Activated CD4-positive, alpha-beta T cell treated with anti-CD3 and anti-CD28 coated beads, Interleukin-2, amount 50 U/mL, for 16 hours (primary cell): ENCODE results near the gene ITIH4.

Source experiments
- DNase-seq: peaks from one replicate; pipeline ENCODE4 v3.0.0-alpha.2; 2020

ITIH4 gene

GRCh38 chr3:52847726-52848125, 17.3 kb upstream of the ITIH4 start:
- no peak for DNase-seq

GRCh38 chr3:52847241-52847640, 16.8 kb upstream of the ITIH4 start:
- DNase-seq: no peak

- DNase-seq: no peak
Measured at GRCh38 chr3:52846432-52846965, 16.0 kb upstream of the ITIH4 start.

- DNase-seq: peak; percentile 12
Measured at GRCh38 chr3:52845691-52846431, 15.4 kb upstream of the ITIH4 start.

GRCh38 chr3:52845157-52845556, 14.7 kb upstream of the ITIH4 start:
- no peak for DNase-seq

GRCh38 chr3:52844290-52844975, 14.0 kb upstream of the ITIH4 start:
- no peak for DNase-seq

GRCh38 chr3:52843881-52844280, 13.4 kb upstream of the ITIH4 start:
- DNase-seq: no peak

- no peak for DNase-seq
Measured at GRCh38 chr3:52843108-52843865, 12.8 kb upstream of the ITIH4 start.

- DNase-seq: no peak
Measured at GRCh38 chr3:52842424-52842823, 12.0 kb upstream of the ITIH4 start.

GRCh38 chr3:52841981-52842340, 11.5 kb upstream of the ITIH4 start:
- no peak for DNase-seq

- no peak for DNase-seq
Measured at GRCh38 chr3:52841211-52841980, 10.9 kb upstream of the ITIH4 start.

- DNase-seq: no peak
Measured at GRCh38 chr3:52839892-52840545, 9.5 kb upstream of the ITIH4 start.

- DNase-seq: no peak
Measured at GRCh38 chr3:52839268-52839575, 8.8 kb upstream of the ITIH4 start.

- peak; percentile 43 for DNase-seq
Measured at GRCh38 chr3:52838561-52839267, 8.2 kb upstream of the ITIH4 start.

- no peak for DNase-seq
Measured at GRCh38 chr3:52836986-52837385, 6.5 kb upstream of the ITIH4 start.

- DNase-seq: no peak
Measured at GRCh38 chr3:52836471-52836845, 6.0 kb upstream of the ITIH4 start.

- no peak for DNase-seq
Measured at GRCh38 chr3:52835766-52836470, 5.4 kb upstream of the ITIH4 start.

- DNase-seq: no peak
Measured at GRCh38 chr3:52834871-52835501, 4.5 kb upstream of the ITIH4 start, which contains the start of gene MUSTN1. Gene MUSTN1 (minus strand): TSS chr3:52835019. CDS start chr3:52834948, 71 bp downstream.

- no peak for DNase-seq
Measured at GRCh38 chr3:52833202-52833601, 2.7 kb upstream of the ITIH4 start.

GRCh38 chr3:52831500-52832301, 1.2 kb upstream of the ITIH4 start:
- no peak for DNase-seq
